ENCODE data around the gene EXPH5.
"Not testable (repeated sequence)": the region's sequence is repeated elsewhere in the genome, so short reads cannot be mapped to it uniquely, and the experiment has no call there.

Gene EXPH5

GRCh38 chr11:108593214-108593922 is at the start of gene EXPH5:
Gene EXPH5 (minus strand): TSS chr11:108593768. CDS start chr11:108593536, 232 bp downstream.
- DNase-seq, result peak; percentile 99

- not testable (repeated sequence) for DNase-seq
Observed at GRCh38 chr11:108641752-108642151, 48.2 kb upstream of the EXPH5 start.

GRCh38 chr11:108639146-108639545 is 45.6 kb upstream of the EXPH5 start:
- DNase-seq, result no peak

GRCh38 chr11:108636222-108636621 is 42.7 kb upstream of the EXPH5 start:
- no peak for DNase-seq

GRCh38 chr11:108635106-108635505 is 41.5 kb upstream of the EXPH5 start:
- no peak for DNase-seq

GRCh38 chr11:108632041-108632704 is 38.6 kb upstream of the EXPH5 start:
- no peak for DNase-seq

- no peak for DNase-seq
Observed at GRCh38 chr11:108629274-108629673, 35.7 kb upstream of the EXPH5 start.

- DNase-seq, result no peak
Observed at GRCh38 chr11:108628812-108629211, 35.2 kb upstream of the EXPH5 start.

GRCh38 chr11:108628326-108628725 is 34.8 kb upstream of the EXPH5 start:
- DNase-seq, result no peak

GRCh38 chr11:108624196-108624925 is 30.8 kb upstream of the EXPH5 start:
- no peak for DNase-seq

GRCh38 chr11:108622341-108622740 is 28.8 kb upstream of the EXPH5 start:
- DNase-seq, result no peak

GRCh38 chr11:108620958-108621772 is 27.6 kb upstream of the EXPH5 start:
- DNase-seq, result no peak

- DNase-seq, result no peak
Observed at GRCh38 chr11:108618529-108618928, 25.0 kb upstream of the EXPH5 start.

- DNase-seq, result no peak
Observed at GRCh38 chr11:108617055-108617454, 23.5 kb upstream of the EXPH5 start.

- no peak for DNase-seq
Observed at GRCh38 chr11:108616549-108616948, 23.0 kb upstream of the EXPH5 start.

GRCh38 chr11:108614086-108614485 is 20.5 kb upstream of the EXPH5 start:
- no peak for DNase-seq

GRCh38 chr11:108609682-108610081 is 16.1 kb upstream of the EXPH5 start:
- DNase-seq, result no peak

GRCh38 chr11:108608548-108608947 is 15.0 kb upstream of the EXPH5 start:
- no peak for DNase-seq

- DNase-seq, result no peak
Observed at GRCh38 chr11:108606495-108607160, 13.1 kb upstream of the EXPH5 start.

GRCh38 chr11:108606070-108606469 is 12.5 kb upstream of the EXPH5 start:
- DNase-seq, result no peak

GRCh38 chr11:108602818-108603217 is 9.2 kb upstream of the EXPH5 start:
- DNase-seq, result not testable (repeated sequence)

- no peak for DNase-seq
Observed at GRCh38 chr11:108601150-108601549, 7.6 kb upstream of the EXPH5 start.

All from DMS79 treated with DMSO at 0.1 percent for 48 hours (cell line).